SK-N-SH (cell line): ENCODE measurements around the gene UNC13B.

Experiments used
- EZH2phosphoT487 ChIP-seq: fragments of 200-600 bp; sonication (generic); IDR thresholded peaks from 2 replicates; pipeline ENCODE4 v1.6.1; 2017; ENCODE audit warnings: low read depth, mixed run types, mild to moderate bottlenecking, antibody characterized with exemption, moderate library complexity, borderline replicate concordance
- TAF1 ChIP-seq: IDR thresholded peaks from 2 replicates; pipeline ENCODE4 v1.6.1; 2012; ENCODE audit warnings: low read depth, mild to moderate bottlenecking, low read length, moderate library complexity, borderline replicate concordance

DNA sequence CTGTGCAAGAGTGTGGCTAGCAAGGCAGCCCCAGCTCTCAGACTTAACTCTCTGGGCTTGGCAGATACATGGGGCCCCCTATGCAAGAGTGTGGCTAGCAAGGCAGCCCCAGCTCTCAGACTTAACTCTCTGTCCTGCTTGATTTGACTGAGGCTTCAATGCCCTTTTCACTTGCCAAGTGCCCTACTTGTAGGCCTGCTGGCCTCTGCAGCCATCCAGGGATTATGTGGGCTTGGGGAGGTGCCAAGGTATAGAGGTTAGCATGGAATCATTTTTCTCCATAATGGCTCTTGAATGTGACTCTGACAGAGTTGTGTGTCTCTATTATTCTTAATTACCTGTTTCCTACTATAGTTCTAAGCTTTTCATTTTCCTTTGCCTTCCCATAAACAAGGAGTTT, 212.6 kb downstream of the UNC13B start:
- TF ChIP-seq EZH2phosphoT487 (no peak), TAF1 (no peak)
